ENCODE data around the gene PRKCG. TPM values are rescaled to one million over a fixed set of nuclear protein-coding genes. Genes with fewer than 3 reads are reported as not detected.

PRKCG gene
- total RNA-seq, 1 experiment from 2014 or later: not detected

- Mint-ChIP-seq H3K4me1 (ENCODE audit: insufficient read depth, unreplicated experiment) (no peaks in the 10 kb centered on the region), H3K4me3 (ENCODE audit: unreplicated experiment) (no peak overlapping the region), H3K9me3 (ENCODE audit: unreplicated experiment) (no peaks in the 10 kb centered on the region), H3K27me3 (ENCODE audit: insufficient read depth, unreplicated experiment) (no peaks in the 10 kb centered on the region), H3K27ac (ENCODE audit: low read depth, unreplicated experiment) (no peak overlapping the region), H3K36me3 (ENCODE audit: insufficient read depth, unreplicated experiment) (peaks cover 7% of the 10 kb centered on the region)
- ChIA-PET POLR2A (no interaction called here), CTCF (interaction anchor here (0.6 kb wide), 1 partner anchor 179 kb away, joined by 3 read pairs; no protein-coding TSS in a partner anchor)
- intact Hi-C loops (cut with micrococcal nuclease): loop anchor here (5.0 kb wide), 2 partner anchors 37 to 62 kb away; partner anchors contain the start of genes CACNG7 and PRKCG
- TF ChIP-seq CTCF (IDR thresholded peaks at IDR 0.05; ENCODE audit: unreplicated experiment): no peak
- no TSS peak for BruUV-seq (replicated peaks)
- no peak for DNase-seq (ENCODE audit: unreplicated experiment)
These were observed 37.1 kb upstream of the PRKCG start for GRCh38 chr19:53844849-53845246.

- intact Hi-C loops (cut with micrococcal nuclease): no loop called here
- CTCF ChIA-PET: interaction anchor here (1.0 to 2.0 kb wide), 3 partner anchors 55 to 176 kb away, joined by 3 to 10 read pairs (median 5); no protein-coding TSS in a partner anchor
- BruUV-seq (replicated peaks): no TSS peak
These were observed 34.4 kb upstream of the PRKCG start for GRCh38 chr19:53847555-53847954.

GRCh38 chr19:53849237-53849676 is 32.7 kb upstream of the PRKCG start:
- H3K4me3 Mint-ChIP-seq (ENCODE audit: unreplicated experiment): no peak overlapping the region
- no peak for DNase-seq (ENCODE audit: unreplicated experiment)
- ChIA-PET POLR2A (interaction anchor here (0.8 kb wide), 1 partner anchor 288 kb away, joined by 3 read pairs; no protein-coding TSS in a partner anchor), CTCF (interaction anchor here (1.0 to 2.0 kb wide), 4 partner anchors 8 to 174 kb away, joined by 3 to 10 read pairs (median 4); no protein-coding TSS in a partner anchor)
- no peaks in the 10 kb centered on the region for H3K9me3 Mint-ChIP-seq (ENCODE audit: unreplicated experiment)
- BruUV-seq (replicated peaks): no TSS peak
- no peak for TF ChIP-seq CTCF (IDR thresholded peaks at IDR 0.05; ENCODE audit: unreplicated experiment)
- no peaks in the 10 kb centered on the region for H3K27me3 Mint-ChIP-seq (ENCODE audit: insufficient read depth, unreplicated experiment)
- peaks cover 5% of the 10 kb centered on the region for H3K4me1 Mint-ChIP-seq (ENCODE audit: insufficient read depth, unreplicated experiment)
- no peak overlapping the region for H3K27ac Mint-ChIP-seq (ENCODE audit: low read depth, unreplicated experiment)
- intact Hi-C loops (cut with micrococcal nuclease): no loop called here
- H3K36me3 Mint-ChIP-seq (ENCODE audit: insufficient read depth, unreplicated experiment): peaks cover 7% of the 10 kb centered on the region

More at GRCh38 chr19:53847555-53847954, 34.4 kb upstream of the PRKCG start:
- Mint-ChIP-seq H3K36me3 (ENCODE audit: insufficient read depth, unreplicated experiment) (peaks cover 7% of the 10 kb centered on the region), H3K27me3 (ENCODE audit: insufficient read depth, unreplicated experiment) (no peaks in the 10 kb centered on the region), H3K27ac (ENCODE audit: low read depth, unreplicated experiment) (no peak overlapping the region), H3K4me3 (ENCODE audit: unreplicated experiment) (no peak overlapping the region), H3K4me1 (ENCODE audit: insufficient read depth, unreplicated experiment) (peaks cover under 1% of the 10 kb centered on the region), H3K9me3 (ENCODE audit: unreplicated experiment) (no peaks in the 10 kb centered on the region)
- no peak for DNase-seq (ENCODE audit: unreplicated experiment)
- POLR2A ChIA-PET: no interaction called here
- no peak for TF ChIP-seq CTCF (IDR thresholded peaks at IDR 0.05; ENCODE audit: unreplicated experiment)

- Mint-ChIP-seq H3K27me3 (ENCODE audit: insufficient read depth, unreplicated experiment) (no peaks in the 10 kb centered on the region), H3K4me3 (ENCODE audit: unreplicated experiment) (no peak overlapping the region), H3K27ac (ENCODE audit: low read depth, unreplicated experiment) (no peak overlapping the region), H3K36me3 (ENCODE audit: insufficient read depth, unreplicated experiment) (no peaks in the 10 kb centered on the region), H3K4me1 (ENCODE audit: insufficient read depth, unreplicated experiment) (peaks cover 5% of the 10 kb centered on the region), H3K9me3 (ENCODE audit: unreplicated experiment) (no peaks in the 10 kb centered on the region)
- intact Hi-C loops (cut with micrococcal nuclease): no loop called here
- CTCF ChIA-PET: interaction anchor here (0.6 to 6.4 kb wide), 16 partner anchors 10 to 1082 kb away, joined by 3 to 38 read pairs (median 4); partner anchors contain the start of gene MYADM
- POLR2A ChIA-PET: interaction anchor here (0.6 kb wide), 1 partner anchor 171 kb away, joined by 4 read pairs; no protein-coding TSS in a partner anchor
- TF ChIP-seq CTCF (IDR thresholded peaks at IDR 0.05; ENCODE audit: unreplicated experiment): no peak
- DNase-seq (ENCODE audit: unreplicated experiment): no peak
- BruUV-seq (replicated peaks): no TSS peak
These were observed 28.3 kb upstream of the PRKCG start for GRCh38 chr19:53853707-53854106.

Data from MCF 10A (cell line).